ENCODE data around the gene TNFAIP2. TPM values are rescaled to one million over a fixed set of nuclear protein-coding genes. Genes with fewer than 3 reads are reported as not detected.
A peak's percentile ranks its signal among the peaks of the same experiment; 100 is the strongest.

The TNFAIP2 gene
- total and polyA plus RNA-seq, 12 donors, result 5.2 to 615 (median 115) TPM

- H3K9me3 ChIP-seq (replicated peaks in 1 of 3), result no peaks in the 10 kb centered on the region
- WGBS, 4 donors, result 89 to 92% (median 90%) methylated on average over 20 to 25 of the region's 25 CpGs
- no peaks in the 10 kb centered on the region for H3K27me3 ChIP-seq
- intact Hi-C loops (cut with DNase I), result no loop called here
- peaks cover 0 to 60% of the 10 kb centered on the region in 2 donors for H3K36me3 ChIP-seq (replicated peaks in 1 of 2)
- no peak overlapping the region for H3K27ac ChIP-seq
- TF ChIP-seq POLR2A (IDR thresholded peaks at IDR 0.05), result no peak
- no peak for TF ChIP-seq CTCF (IDR thresholded peaks at IDR 0.05)
- H3K4me1 ChIP-seq (replicated peaks in 1 of 2), result peaks cover 36 to 47% of the 10 kb centered on the region in 2 donors
- peak in 1 of 7 donors; percentile 52 for DNase-seq
- H3K4me3 ChIP-seq, result no peak overlapping the region
Observed at GRCh38 chr14:103133210-103134140, 10.2 kb downstream of the TNFAIP2 start.

GRCh38 chr14:103134405-103134804 lies 11.1 kb downstream of the TNFAIP2 start:
- H3K4me1 ChIP-seq (replicated peaks in 1 of 2), result peaks cover 29 to 41% of the 10 kb centered on the region in 2 donors
- H3K9me3 ChIP-seq (replicated peaks in 1 of 3), result no peaks in the 10 kb centered on the region
- DNase-seq, result no peak
- H3K27me3 ChIP-seq, result no peaks in the 10 kb centered on the region
- TF ChIP-seq POLR2A (IDR thresholded peaks at IDR 0.05) (no peak), CTCF (IDR thresholded peaks at IDR 0.05) (no peak)
- H3K4me3 ChIP-seq, result no peak overlapping the region
- H3K36me3 ChIP-seq (replicated peaks in 1 of 2), result peaks cover 0 to 60% of the 10 kb centered on the region in 2 donors
- intact Hi-C loops (cut with DNase I), result no loop called here
- H3K27ac ChIP-seq, result no peak overlapping the region
- WGBS, 4 donors, result 44 to 98% (median 54%) methylated on average over 2 of the region's 2 CpGs

GRCh38 chr14:103134919-103135318 lies 11.7 kb downstream of the TNFAIP2 start:
- no peak for TF ChIP-seq CTCF (IDR thresholded peaks at IDR 0.05)
- TF ChIP-seq POLR2A (IDR thresholded peaks at IDR 0.05), result no peak
- WGBS, 4 donors, result 90 to 96% (median 95%) methylated on average over 9 to 14 of the region's 14 CpGs
- peaks cover 0 to 58% of the 10 kb centered on the region in 2 donors for H3K36me3 ChIP-seq (replicated peaks in 1 of 2)
- no peaks in the 10 kb centered on the region for H3K9me3 ChIP-seq (replicated peaks in 1 of 3)
- intact Hi-C loops (cut with DNase I), result no loop called here
- no peaks in the 10 kb centered on the region for H3K27me3 ChIP-seq
- no peak overlapping the region for H3K4me3 ChIP-seq
- no peak for DNase-seq
- H3K27ac ChIP-seq, result no peak overlapping the region
- H3K4me1 ChIP-seq (replicated peaks in 1 of 2), result peaks cover 29 to 41% of the 10 kb centered on the region in 2 donors

GRCh38 chr14:103135333-103136260 lies 12.3 kb downstream of the TNFAIP2 start:
- peak in 2 of 7 donors; percentile 59 to 67 for DNase-seq
- 80 to 90% (median 85%) methylated on average over 15 to 26 of the region's 26 CpGs for WGBS, 4 donors
- Histone ChIP-seq H3K4me3 (no peak overlapping the region), H3K27me3 (no peaks in the 10 kb centered on the region), H3K4me1 (replicated peaks in 1 of 2) (peaks cover 26 to 37% of the 10 kb centered on the region in 2 donors), H3K27ac (peak overlapping the region in 1 of 5 donors; percentile 74), H3K9me3 (replicated peaks in 1 of 3) (no peaks in the 10 kb centered on the region), H3K36me3 (replicated peaks in 1 of 2) (peaks cover 0 to 51% of the 10 kb centered on the region in 2 donors)
- intact Hi-C loops (cut with DNase I), result no loop called here
- no peak for TF ChIP-seq POLR2A (IDR thresholded peaks at IDR 0.05)
- no peak for TF ChIP-seq CTCF (IDR thresholded peaks at IDR 0.05)
